C4-2B (cell line): ENCODE measurements around the gene TIGD3.

Source experiments
- ZFX ChIP-seq: fragments of 450-650 bp; IDR thresholded peaks from 2 replicates; pipeline ENCODE4 v1.6.1; 2017
- TF ChIP-seq, protein P1 (sequence below): fragments of 450-650 bp; conservative IDR thresholded peaks from 2 replicates; pipeline ENCODE4 v1.5.1; 2017; ENCODE audit warnings: mild to moderate bottlenecking

DNA sequence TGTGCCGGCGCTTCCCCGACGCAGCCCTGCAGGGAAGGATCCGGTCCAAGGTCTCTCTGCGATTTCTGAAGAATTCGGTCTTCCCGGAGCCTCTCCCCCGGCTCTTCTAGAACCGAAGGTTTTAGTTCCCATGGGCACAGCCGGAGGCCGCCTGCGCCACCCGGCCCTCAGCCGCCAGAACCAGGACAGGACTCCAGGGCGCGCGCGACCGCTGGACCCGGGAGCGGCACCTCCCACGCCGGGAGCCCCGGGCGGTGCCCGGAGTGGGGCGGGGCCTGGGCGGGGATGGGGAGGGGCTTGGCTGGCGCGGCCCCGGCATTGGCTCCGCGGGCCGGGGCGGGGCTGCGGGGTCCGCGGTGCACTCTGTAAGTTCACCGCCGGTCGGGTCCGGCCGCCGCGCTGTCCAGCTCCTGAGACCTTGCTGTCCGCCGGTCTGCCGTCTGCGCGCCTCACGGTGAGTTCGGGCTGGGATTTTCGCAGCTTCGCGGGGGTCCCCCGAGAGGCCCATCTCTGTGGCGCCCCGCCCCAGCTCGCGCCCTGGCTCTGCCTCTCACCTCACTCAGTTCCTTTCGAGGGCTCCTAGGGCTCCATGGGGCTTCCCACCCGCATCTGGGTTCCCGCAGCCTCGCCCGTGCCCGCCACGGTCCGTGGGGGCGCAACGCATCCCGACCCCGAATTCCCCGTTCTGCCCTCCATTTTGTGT lies 39.9 kb upstream of the TIGD3 start, which contains the start of gene CDC42EP2:
- TF ChIP-seq, protein P1, sequence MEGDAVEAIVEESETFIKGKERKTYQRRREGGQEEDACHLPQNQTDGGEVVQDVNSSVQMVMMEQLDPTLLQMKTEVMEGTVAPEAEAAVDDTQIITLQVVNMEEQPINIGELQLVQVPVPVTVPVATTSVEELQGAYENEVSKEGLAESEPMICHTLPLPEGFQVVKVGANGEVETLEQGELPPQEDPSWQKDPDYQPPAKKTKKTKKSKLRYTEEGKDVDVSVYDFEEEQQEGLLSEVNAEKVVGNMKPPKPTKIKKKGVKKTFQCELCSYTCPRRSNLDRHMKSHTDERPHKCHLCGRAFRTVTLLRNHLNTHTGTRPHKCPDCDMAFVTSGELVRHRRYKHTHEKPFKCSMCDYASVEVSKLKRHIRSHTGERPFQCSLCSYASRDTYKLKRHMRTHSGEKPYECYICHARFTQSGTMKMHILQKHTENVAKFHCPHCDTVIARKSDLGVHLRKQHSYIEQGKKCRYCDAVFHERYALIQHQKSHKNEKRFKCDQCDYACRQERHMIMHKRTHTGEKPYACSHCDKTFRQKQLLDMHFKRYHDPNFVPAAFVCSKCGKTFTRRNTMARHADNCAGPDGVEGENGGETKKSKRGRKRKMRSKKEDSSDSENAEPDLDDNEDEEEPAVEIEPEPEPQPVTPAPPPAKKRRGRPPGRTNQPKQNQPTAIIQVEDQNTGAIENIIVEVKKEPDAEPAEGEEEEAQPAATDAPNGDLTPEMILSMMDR: no peak
- no peak for TF ChIP-seq ZFX
